ENCODE data around the gene ICAM2. TPM values are rescaled to one million over a fixed set of nuclear protein-coding genes. Genes with fewer than 3 reads are reported as not detected.

ICAM2 gene
- total RNA-seq, 2 donors from 2014 or later: 16.2 to 16.3 TPM

DNA sequence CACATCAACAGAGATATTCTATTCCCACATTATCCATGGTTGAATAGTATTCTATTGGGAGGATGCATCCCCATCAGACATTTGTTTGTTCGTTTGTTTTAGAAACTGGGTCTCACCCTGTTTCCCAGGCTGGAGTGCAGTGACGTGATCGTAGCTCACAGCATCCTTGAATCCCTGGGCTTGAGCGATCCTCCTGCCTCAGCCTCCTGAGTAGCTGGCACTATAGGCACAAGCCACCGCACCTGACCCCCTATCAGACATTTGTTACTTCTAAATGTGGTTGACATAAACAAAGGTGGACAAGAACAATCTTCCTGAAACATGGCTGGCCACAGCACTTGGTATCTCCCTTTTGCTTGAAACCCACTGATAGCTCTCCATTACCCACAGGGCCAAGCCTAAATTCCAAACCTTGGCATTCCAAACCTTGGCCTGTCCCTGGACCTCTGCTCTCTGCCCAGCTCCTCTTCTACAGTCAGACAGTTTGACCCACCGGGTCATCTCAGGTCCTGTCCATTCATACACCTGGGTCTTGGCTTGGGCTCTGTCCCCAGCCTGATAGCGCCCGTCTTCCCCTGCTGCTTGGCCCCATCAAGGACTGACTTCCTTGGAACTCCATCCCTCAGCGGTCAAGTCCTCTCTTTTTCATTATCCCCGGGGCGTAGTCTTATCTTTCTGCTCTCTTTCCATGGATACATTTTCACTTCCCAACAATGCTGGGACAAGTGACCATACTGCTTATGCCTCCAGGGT, 23.8 kb downstream of the ICAM2 start:
- no peak for TF ChIP-seq POLR2A (IDR thresholded peaks at IDR 0.05)
- TF ChIP-seq, protein P1, sequence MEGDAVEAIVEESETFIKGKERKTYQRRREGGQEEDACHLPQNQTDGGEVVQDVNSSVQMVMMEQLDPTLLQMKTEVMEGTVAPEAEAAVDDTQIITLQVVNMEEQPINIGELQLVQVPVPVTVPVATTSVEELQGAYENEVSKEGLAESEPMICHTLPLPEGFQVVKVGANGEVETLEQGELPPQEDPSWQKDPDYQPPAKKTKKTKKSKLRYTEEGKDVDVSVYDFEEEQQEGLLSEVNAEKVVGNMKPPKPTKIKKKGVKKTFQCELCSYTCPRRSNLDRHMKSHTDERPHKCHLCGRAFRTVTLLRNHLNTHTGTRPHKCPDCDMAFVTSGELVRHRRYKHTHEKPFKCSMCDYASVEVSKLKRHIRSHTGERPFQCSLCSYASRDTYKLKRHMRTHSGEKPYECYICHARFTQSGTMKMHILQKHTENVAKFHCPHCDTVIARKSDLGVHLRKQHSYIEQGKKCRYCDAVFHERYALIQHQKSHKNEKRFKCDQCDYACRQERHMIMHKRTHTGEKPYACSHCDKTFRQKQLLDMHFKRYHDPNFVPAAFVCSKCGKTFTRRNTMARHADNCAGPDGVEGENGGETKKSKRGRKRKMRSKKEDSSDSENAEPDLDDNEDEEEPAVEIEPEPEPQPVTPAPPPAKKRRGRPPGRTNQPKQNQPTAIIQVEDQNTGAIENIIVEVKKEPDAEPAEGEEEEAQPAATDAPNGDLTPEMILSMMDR (IDR thresholded peaks at IDR 0.05): no peak
- intact Hi-C loops (cut with DNase I): no loop called here
- no peak for DNase-seq
- H3K4me1 ChIP-seq: peaks cover 17% of the 10 kb centered on the region
- peaks cover 0 to 6% of the 10 kb centered on the region in 2 donors for H3K27me3 ChIP-seq
- WGBS, 2 donors: 90% methylated on average over 11 of the region's 11 CpGs
- no peak overlapping the region for H3K27ac ChIP-seq
- H3K4me3 ChIP-seq: no peak overlapping the region
- no peaks in the 10 kb centered on the region for H3K36me3 ChIP-seq (replicated peaks in 1 of 2; ENCODE audit: insufficient read depth in 1 of 2, low read depth in 2 of 2)
- no peak for ATAC-seq
- no peaks in the 10 kb centered on the region for H3K9me3 ChIP-seq

DNA sequence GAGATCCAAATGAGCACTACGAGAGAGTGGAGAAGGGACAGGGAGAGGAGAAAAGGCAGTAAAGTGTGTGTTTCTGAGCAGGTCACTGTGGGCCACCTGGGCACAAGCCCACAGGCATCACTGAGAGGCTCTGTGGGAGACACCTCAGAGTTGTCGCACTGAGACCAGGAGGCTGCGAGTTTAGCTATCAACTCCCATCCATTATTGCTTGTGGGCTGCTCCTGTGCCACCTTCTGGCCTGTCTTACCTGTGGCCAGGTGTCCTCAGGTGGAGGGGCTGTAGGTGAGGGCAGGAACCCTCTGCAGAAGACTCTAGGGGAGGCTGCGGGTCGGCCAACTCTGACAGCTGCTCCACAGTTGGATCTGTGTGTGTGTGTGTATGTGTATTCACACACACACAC, 24.8 kb downstream of the ICAM2 start:
- Histone ChIP-seq H3K27ac (no peak overlapping the region), H3K27me3 (peaks cover 0 to 6% of the 10 kb centered on the region in 2 donors), H3K9me3 (no peaks in the 10 kb centered on the region), H3K4me1 (peaks cover 19% of the 10 kb centered on the region), H3K36me3 (replicated peaks in 1 of 2; ENCODE audit: insufficient read depth in 1 of 2, low read depth in 2 of 2) (no peaks in the 10 kb centered on the region), H3K4me3 (no peak overlapping the region)
- TF ChIP-seq, protein P1 (IDR thresholded peaks at IDR 0.05): no peak
- TF ChIP-seq POLR2A (IDR thresholded peaks at IDR 0.05): no peak
- WGBS, 2 donors: 78 to 87% methylated on average over 5 of the region's 5 CpGs
- no peak for ATAC-seq
- DNase-seq: no peak
- intact Hi-C loops (cut with DNase I): no loop called here

DNA sequence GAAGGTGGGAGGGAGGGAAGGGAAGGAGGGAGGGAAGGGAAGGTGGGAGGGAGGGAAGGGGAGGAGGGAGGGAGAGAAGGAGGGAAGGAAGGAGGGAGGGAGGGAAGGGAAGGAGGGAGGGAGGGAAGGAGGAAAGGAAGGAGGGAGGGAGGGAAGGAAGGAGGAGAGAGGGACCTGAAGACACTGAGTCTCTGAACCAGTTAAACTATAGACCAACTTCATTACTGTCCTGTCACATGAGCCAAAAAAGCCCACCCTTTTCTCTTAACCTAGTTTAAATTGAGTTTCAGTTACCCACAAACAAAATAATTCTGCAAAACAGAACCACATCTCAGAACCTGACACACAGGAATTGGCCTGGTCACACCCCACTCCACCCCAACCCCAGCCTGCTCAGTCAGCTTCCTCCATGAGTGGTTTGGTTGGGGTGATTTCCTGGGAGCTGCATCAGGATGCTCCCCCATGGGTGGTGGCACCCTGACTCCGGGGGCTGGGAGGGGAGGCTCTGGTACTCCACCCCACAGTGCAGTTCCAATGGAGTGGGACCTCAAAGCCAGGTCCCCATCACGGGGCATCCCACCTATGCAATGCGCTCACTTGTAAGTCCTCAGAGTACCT, 27.0 kb downstream of the ICAM2 start:
- Histone ChIP-seq H3K4me3 (no peak overlapping the region), H3K9me3 (no peaks in the 10 kb centered on the region), H3K36me3 (replicated peaks in 1 of 2; ENCODE audit: insufficient read depth in 1 of 2, low read depth in 2 of 2) (no peaks in the 10 kb centered on the region), H3K4me1 (peaks cover 21% of the 10 kb centered on the region), H3K27ac (no peak overlapping the region), H3K27me3 (peaks cover 0 to 6% of the 10 kb centered on the region in 2 donors)
- no peak for TF ChIP-seq POLR2A (IDR thresholded peaks at IDR 0.05)
- TF ChIP-seq, protein P1 (IDR thresholded peaks at IDR 0.05): no peak
- intact Hi-C loops (cut with DNase I): no loop called here
- 73 to 80% methylated on average over 2 to 3 of the region's 3 CpGs for WGBS, 2 donors
- ATAC-seq (no peak), DNase-seq (no peak)

DNA sequence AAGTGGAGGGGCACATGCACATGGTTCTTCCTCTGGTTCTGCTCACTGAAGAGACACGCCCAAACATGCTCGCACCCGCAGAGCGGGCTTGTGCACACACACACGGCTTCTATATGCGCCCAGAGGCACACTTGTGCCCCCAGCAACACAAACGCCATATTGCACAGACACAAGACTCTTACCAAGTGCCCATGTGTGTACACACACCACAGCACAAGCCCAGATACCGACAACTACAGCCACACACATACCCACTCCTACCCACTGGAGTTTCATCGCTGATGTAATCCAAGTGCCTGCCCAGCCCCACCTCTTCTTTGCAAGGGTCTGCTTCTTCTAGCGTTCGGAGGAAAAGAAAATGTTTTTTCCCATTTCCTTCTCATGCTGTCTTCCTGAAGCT, 28.8 kb downstream of the ICAM2 start:
- no peaks in the 10 kb centered on the region for H3K9me3 ChIP-seq
- TF ChIP-seq, protein P1 (IDR thresholded peaks at IDR 0.05): no peak
- no peak for TF ChIP-seq POLR2A (IDR thresholded peaks at IDR 0.05)
- H3K27ac ChIP-seq: no peak overlapping the region
- DNase-seq: no peak
- 73 to 77% methylated on average over 11 of the region's 11 CpGs for WGBS, 2 donors
- H3K4me1 ChIP-seq: peaks cover 17% of the 10 kb centered on the region
- intact Hi-C loops (cut with DNase I): no loop called here
- H3K4me3 ChIP-seq: no peak overlapping the region
- H3K27me3 ChIP-seq: no peaks in the 10 kb centered on the region
- H3K36me3 ChIP-seq (replicated peaks in 1 of 2; ENCODE audit: insufficient read depth in 1 of 2, low read depth in 2 of 2): no peaks in the 10 kb centered on the region
- ATAC-seq: no peak
